Esophagus muscularis mucosa (tissue), 3 donors: Measurements from ENCODE around the gene SOWAHA.

Experiments
- POLR2A ChIP-seq: fragments of 450-650 bp; IDR thresholded peaks from one replicate; pipeline ENCODE4 v1.6.1; 2017; ENCODE audit warnings: antibody characterized with exemption, moderate library complexity, mild to moderate bottlenecking, low read depth
- POLR2AphosphoS5 ChIP-seq, 2 donors: sonication (generic); formaldehyde crosslinking; IDR thresholded peaks; one replicate each; pipeline ENCODE4 v1.6.1; 2017; ENCODE audit warnings: antibody characterized with exemption in 2 of 2
- TF ChIP-seq, protein P1 (sequence below), 3 experiments: fragments of 200-600 bp in 2 of 3; fragments of 450-650 bp in 1 of 3; sonication (generic) in 2 of 3; IDR thresholded peaks; one replicate each; pipeline ENCODE4 v1.5.1; 2017 to 2019; ENCODE audit warnings: antibody characterized with exemption in 3 of 3, mild to moderate bottlenecking in 2 of 3, moderate library complexity in 1 of 3

DNA sequence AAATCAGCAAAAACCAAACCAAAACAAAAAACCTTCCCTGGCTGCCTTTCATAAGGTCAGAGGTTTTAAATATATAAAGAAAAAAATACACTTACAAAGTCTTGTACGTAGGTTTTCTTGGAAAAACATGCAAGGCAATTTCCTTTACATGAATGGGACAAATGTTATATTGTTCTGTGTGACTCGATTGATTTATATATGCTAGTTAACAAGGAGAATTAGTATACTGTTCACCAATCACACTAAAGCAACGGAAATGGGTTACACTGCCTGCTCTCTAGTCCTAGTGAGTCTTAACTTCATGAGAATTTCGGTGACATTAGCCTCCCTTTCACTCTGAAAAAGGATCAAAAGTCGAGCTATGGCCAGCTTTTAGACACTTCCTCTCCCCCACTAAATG, 47.6 kb downstream of the SOWAHA start:
- TF ChIP-seq, protein P1, sequence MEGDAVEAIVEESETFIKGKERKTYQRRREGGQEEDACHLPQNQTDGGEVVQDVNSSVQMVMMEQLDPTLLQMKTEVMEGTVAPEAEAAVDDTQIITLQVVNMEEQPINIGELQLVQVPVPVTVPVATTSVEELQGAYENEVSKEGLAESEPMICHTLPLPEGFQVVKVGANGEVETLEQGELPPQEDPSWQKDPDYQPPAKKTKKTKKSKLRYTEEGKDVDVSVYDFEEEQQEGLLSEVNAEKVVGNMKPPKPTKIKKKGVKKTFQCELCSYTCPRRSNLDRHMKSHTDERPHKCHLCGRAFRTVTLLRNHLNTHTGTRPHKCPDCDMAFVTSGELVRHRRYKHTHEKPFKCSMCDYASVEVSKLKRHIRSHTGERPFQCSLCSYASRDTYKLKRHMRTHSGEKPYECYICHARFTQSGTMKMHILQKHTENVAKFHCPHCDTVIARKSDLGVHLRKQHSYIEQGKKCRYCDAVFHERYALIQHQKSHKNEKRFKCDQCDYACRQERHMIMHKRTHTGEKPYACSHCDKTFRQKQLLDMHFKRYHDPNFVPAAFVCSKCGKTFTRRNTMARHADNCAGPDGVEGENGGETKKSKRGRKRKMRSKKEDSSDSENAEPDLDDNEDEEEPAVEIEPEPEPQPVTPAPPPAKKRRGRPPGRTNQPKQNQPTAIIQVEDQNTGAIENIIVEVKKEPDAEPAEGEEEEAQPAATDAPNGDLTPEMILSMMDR (IDR thresholded peaks at IDR 0.05): no peak
- TF ChIP-seq POLR2A (no peak), POLR2AphosphoS5 (IDR thresholded peaks at IDR 0.05) (no peak)
